K562 (cell line): Measurements from ENCODE around the gene SLC35G4. TPM values are rescaled to one million over a fixed set of nuclear protein-coding genes. Genes with fewer than 3 reads are reported as not detected.
A peak's percentile ranks its signal among the peaks of the same experiment; 100 is the strongest.

Source experiments
- ATAC-seq: fragments of 200-7000 bp; cut with Tn5 transposase; 3 replicates; pipeline ENCODE4 v1.9.1; 2020; ENCODE audit warnings: moderate library complexity
- BruUV-seq: library from RNA; stranded (reverse); fragments of 400-500 nt; replicated peaks from 2 replicates; lab custom pipeline; 2021; lab: Mats Ljungman, UMichigan
- CTCF ChIA-PET: fragments of 300-600 bp; formaldehyde crosslinking; extraction: SDS; loops from one replicate; lab custom pipeline; 2021; ENCODE audit warnings: low intra/inter-chr PET ratio; lab: Yijun Ruan, JAX
- POLR2A ChIA-PET: fragments of 300-600, 350-650 bp; sonication (Branson Sonifier 250); formaldehyde crosslinking; extraction: SDS; loops from one replicate; lab custom pipeline; 2021; ENCODE audit warnings: antibody characterized with exemption, inconsistent platforms; lab: Yijun Ruan, JAX
- DNase-seq, 4 experiments: peaks; one replicate each; pipeline versions ENCODE4 v3.0.0 to v3.0.0-alpha.2; 2011 to 2018; ENCODE audit warnings: low spot score in 3 of 4, mixed read lengths in 3 of 4; ENCODE audit errors: extremely low read depth in 1 of 4
- FAIRE-seq: peaks from 2 replicates; lab custom pipeline; 2011; peaks lifted over from hg19 to GRCh38; lab: Jason Lieb, UNC
- H2AFZ ChIP-seq: 2 replicates; pipeline ENCODE4 v1.6.0; 2011; ENCODE audit warnings: low read depth, low read length, control low read depth, inconsistent platforms
- H3K27ac ChIP-seq: fragments of 200-600 bp; 3 replicates; pipeline ENCODE4 v1.8.0; 2011; ENCODE audit warnings: low read depth, mild to moderate bottlenecking, control low read depth, inconsistent platforms, low read length, moderate library complexity, mixed read lengths; ENCODE audit errors: extremely low read depth
- H3K27me3 ChIP-seq, 2 experiments: fragments of 300-600 bp in 1 of 2; 2 replicates in 1 of 2; 3 replicates in 1 of 2; pipeline versions ENCODE4 v1.6.0 to v1.8.0; 2011; ENCODE audit warnings: inconsistent platforms in 2 of 2, low read length in 2 of 2, mild to moderate bottlenecking in 1 of 2, mixed read lengths in 1 of 2, moderate library complexity in 1 of 2; ENCODE audit not compliant: control insufficient read depth in 2 of 2, insufficient read depth in 2 of 2
- H3K36me3 ChIP-seq: fragments of 300-600 bp; 3 replicates; pipeline ENCODE4 v1.8.0; 2011; ENCODE audit warnings: mild to moderate bottlenecking, low read length, inconsistent platforms; ENCODE audit not compliant: control insufficient read depth, insufficient read depth
- H3K4me1 ChIP-seq, 2 experiments: fragments of 200-600 bp in 1 of 2; replicated peaks in 1 of 2; 2 replicates in 1 of 2; 3 replicates in 1 of 2; pipeline versions ENCODE4 v1.5.1 to v1.8.0; 2011; ENCODE audit warnings: inconsistent platforms in 2 of 2, low read length in 2 of 2, mild to moderate bottlenecking in 1 of 2, mixed read lengths in 1 of 2, moderate library complexity in 1 of 2; ENCODE audit not compliant: control insufficient read depth in 2 of 2, insufficient read depth in 2 of 2
- H3K4me2 ChIP-seq: 2 replicates; pipeline ENCODE4 v1.6.1; 2011; ENCODE audit warnings: low read length, control low read depth, inconsistent platforms, mixed read lengths; ENCODE audit not compliant: insufficient read depth
- H3K4me3 ChIP-seq: fragments of 200-600 bp; sonication (generic), shearing (Covaris generic); 2 replicates; pipeline ENCODE4 v1.5.1; 2016; ENCODE audit warnings: control low read depth, inconsistent platforms
- H3K79me2 ChIP-seq: fragments of 200-600 bp; 3 replicates; pipeline ENCODE4 v1.8.0; 2011; ENCODE audit warnings: low read length, inconsistent platforms; ENCODE audit not compliant: control insufficient read depth, insufficient read depth
- H3K9ac ChIP-seq, 2 experiments: 2 replicates each; pipeline versions ENCODE4 v1.6.0 to v1.6.1; 2011; ENCODE audit warnings: low read depth in 2 of 2, low read length in 2 of 2, control low read depth in 1 of 2, inconsistent platforms in 1 of 2, mild to moderate bottlenecking in 1 of 2, mixed read lengths in 1 of 2; ENCODE audit not compliant: insufficient read depth in 1 of 2
- H3K9me1 ChIP-seq: one replicate; pipeline ENCODE4 v1.6.0; 2011; ENCODE audit warnings: inconsistent platforms, mild to moderate bottlenecking, low read length, moderate library complexity; ENCODE audit not compliant: control insufficient read depth, insufficient read depth
- H3K9me3 ChIP-seq: replicated peaks from 2 replicates; pipeline ENCODE4 v1.5.1; 2011; ENCODE audit warnings: low read depth, low read length, inconsistent platforms; ENCODE audit not compliant: control insufficient read depth, insufficient read depth
- H4K20me1 ChIP-seq: replicated peaks from 2 replicates; pipeline ENCODE4 v1.6.1; 2011; ENCODE audit warnings: low read length, inconsistent platforms, mixed read lengths; ENCODE audit not compliant: control insufficient read depth, insufficient read depth
- RBBP5 ChIP-seq: fragments of 200-600 bp; sonication (generic); IDR thresholded peaks from 2 replicates; pipeline ENCODE4 v1.6.1; 2012; ENCODE audit warnings: borderline replicate concordance, mild to moderate bottlenecking, low read length, control low read depth, inconsistent platforms; ENCODE audit not compliant: insufficient read depth, poor library complexity, severe bottlenecking
- RERE ChIP-seq: sonication (generic); formaldehyde crosslinking; IDR thresholded peaks from 2 replicates; pipeline ENCODE4 v1.8.0; 2023; ENCODE audit warnings: missing genetic modification reagents, mild to moderate bottlenecking, borderline replicate concordance
- ZNF140 ChIP-seq: fragments of 250-450 bp; sonication (Bioruptor Pico); IDR thresholded peaks from 2 replicates; pipeline ENCODE4 v1.8.0; 2021; ENCODE audit warnings: moderate library complexity, mild to moderate bottlenecking, inconsistent platforms
- ZZZ3 ChIP-seq: fragments of 450-650 bp; IDR thresholded peaks from 2 replicates; pipeline ENCODE4 v1.6.1; 2016; ENCODE audit warnings: antibody characterized with exemption, mild to moderate bottlenecking, moderate library complexity
- WGBS: fragments of 100-300 bp; shearing (Covaris generic); methylation state at CpG from one replicate; pipeline ENCODE4 v1.1.6; 2016; ENCODE audit warnings: low coverage, mixed read lengths; ENCODE audit not compliant: insufficient coverage; ENCODE audit errors: missing lambda C conversion rate; 5-methylcytosine and 5-hydroxymethylcytosine counted together
- in situ Hi-C: fragments of 300-500 bp; cut with MboI; formaldehyde crosslinking; loops from 4 replicates; pipeline ENCODE4 v1.15.0; 2018; ENCODE audit warnings: inconsistent platforms, mixed read lengths
- intact Hi-C: fragments of 100-400 bp; cut with micrococcal nuclease; formaldehyde crosslinking; loops from 2 replicates; pipeline ENCODE4 v1.14.2; 2022
- polyA plus RNA-seq, 8 experiments: library from polyadenylated mRNA; depleted of rRNA in 4 of 8; stranded (reverse) in 5 of 8; unstranded in 3 of 8; fragments of >200 nt; fragmentation: Nextera tagmentation in 2 of 8; fragmentation: Illumina TruSeq in 1 of 8; extraction: Ambion mirVana in 2 of 8; extraction: Trizol in 1 of 8; gene quantifications; 2 replicates each; pipeline versions ENCODE4 v1.2.1 to v1.2.3, GENCODE V29; 2011 to 2014; ENCODE audit warnings: inconsistent platforms in 1 of 8, missing spikeins in 1 of 8
- total RNA-seq, 7 experiments: library from RNA; depleted of rRNA in 6 of 7; stranded (reverse); fragments of >200 nt in 6 of 7; fragmentation: Illumina TruSeq in 2 of 7; extraction: Trizol in 2 of 7; gene quantifications; 2 replicates each; pipeline versions ENCODE4 v1.2.1 to v1.2.3, GENCODE V29; 2011 to 2021; ENCODE audit warnings: low replicate concordance in 1 of 7

Gene SLC35G4
- total and polyA plus RNA-seq, 9 of the 15 experiments (the other 6 are each of a cell fraction or from before 2014, with no cell fraction given): not detected

- TF ChIP-seq ZNF140 (CRISPR knock-in tag): no peak
- no peak for TF ChIP-seq ZZZ3
- TF ChIP-seq, all 486 proteins: peak for 7
Measured at GRCh38 chr18:11654736-11655605, 45.6 kb downstream of the SLC35G4 start (continued).

GRCh38 chr18:11655606-11655932 lies 46.2 kb downstream of the SLC35G4 start:
- Histone ChIP-seq H3K27ac (no peak overlapping the region), H3K79me2 (no peaks in the 10 kb centered on the region), H3K27me3 (peaks cover 11 to 41% of the 10 kb centered on the region in 2 experiments; a peak in 3 of 5 replicates), H3K9me3 (no peaks in the 10 kb centered on the region), H3K4me1 (no peaks in the 10 kb centered on the region), H3K4me2 (no peak overlapping the region), H2AFZ (0 out of 2 replicates have a peak overlapping the region, but pooled peaks have one; percentile 2), H3K9ac (no peak overlapping the region), H4K20me1 (0 out of 2 replicates have a peak, but pooled peaks cover 3% of the 10 kb centered on the region), H3K36me3 (no peaks in the 10 kb centered on the region), H3K4me3 (no peak overlapping the region), H3K9me1 (no peaks in the 10 kb centered on the region)
- intact Hi-C loops (loop anchor here (5.0 to 10.0 kb wide), 5 partner anchors 72 to 379 kb away; no protein-coding TSS in a partner anchor), in situ Hi-C loops (loop anchor here (10.0 kb wide), 2 partner anchors 379 to 589 kb away; no protein-coding TSS in a partner anchor)
- 12% methylated on average over 5 of the region's 5 CpGs for WGBS
- CTCF ChIA-PET: interaction anchor here (1.4 to 2.1 kb wide), 3 partner anchors 86 to 591 kb away, joined by 3 to 12 read pairs (median 7); no protein-coding TSS in a partner anchor
- FAIRE-seq (no peak), DNase-seq (no peak), ATAC-seq (no peak)
- no peak for TF ChIP-seq RERE (CRISPR knock-in tag)
- no peak for TF ChIP-seq RBBP5
- BruUV-seq: no TSS peak
- POLR2A ChIA-PET: no interaction called here
